ENCODE data around the gene PIP5KL1. TPM values are rescaled to one million over a fixed set of nuclear protein-coding genes. Genes with fewer than 3 reads are reported as not detected.

The PIP5KL1 gene
- total and polyA plus RNA-seq, 2 donors from 2014 or later, result 3.0 to 4.3 TPM

DNA sequence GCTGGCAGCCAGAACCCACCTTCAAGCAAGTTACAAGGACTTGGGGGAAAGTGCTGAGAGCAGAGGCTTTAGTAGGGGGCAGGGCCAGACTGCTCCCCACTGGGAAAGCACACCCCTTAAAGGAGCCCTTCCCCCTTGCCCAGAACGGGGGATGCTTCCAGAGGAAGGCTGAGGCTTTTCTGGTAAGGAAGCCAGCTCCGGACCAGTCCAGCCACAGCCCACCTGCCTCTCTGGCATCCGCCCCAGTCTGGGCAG, 11.3 kb upstream of the PIP5KL1 start:
- peaks cover 0 to 34% (median 12%) of the 10 kb centered on the region in 3 donors for H3K4me1 ChIP-seq (ENCODE audit: control insufficient read depth in 2 of 3, insufficient read depth in 2 of 3, low read depth in 1 of 3, low read length in 3 of 3)
- TF ChIP-seq, protein P1, sequence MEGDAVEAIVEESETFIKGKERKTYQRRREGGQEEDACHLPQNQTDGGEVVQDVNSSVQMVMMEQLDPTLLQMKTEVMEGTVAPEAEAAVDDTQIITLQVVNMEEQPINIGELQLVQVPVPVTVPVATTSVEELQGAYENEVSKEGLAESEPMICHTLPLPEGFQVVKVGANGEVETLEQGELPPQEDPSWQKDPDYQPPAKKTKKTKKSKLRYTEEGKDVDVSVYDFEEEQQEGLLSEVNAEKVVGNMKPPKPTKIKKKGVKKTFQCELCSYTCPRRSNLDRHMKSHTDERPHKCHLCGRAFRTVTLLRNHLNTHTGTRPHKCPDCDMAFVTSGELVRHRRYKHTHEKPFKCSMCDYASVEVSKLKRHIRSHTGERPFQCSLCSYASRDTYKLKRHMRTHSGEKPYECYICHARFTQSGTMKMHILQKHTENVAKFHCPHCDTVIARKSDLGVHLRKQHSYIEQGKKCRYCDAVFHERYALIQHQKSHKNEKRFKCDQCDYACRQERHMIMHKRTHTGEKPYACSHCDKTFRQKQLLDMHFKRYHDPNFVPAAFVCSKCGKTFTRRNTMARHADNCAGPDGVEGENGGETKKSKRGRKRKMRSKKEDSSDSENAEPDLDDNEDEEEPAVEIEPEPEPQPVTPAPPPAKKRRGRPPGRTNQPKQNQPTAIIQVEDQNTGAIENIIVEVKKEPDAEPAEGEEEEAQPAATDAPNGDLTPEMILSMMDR (IDR thresholded peaks at IDR 0.05; ENCODE audit: borderline replicate concordance, extremely low read depth, insufficient read depth), result no peak

DNA sequence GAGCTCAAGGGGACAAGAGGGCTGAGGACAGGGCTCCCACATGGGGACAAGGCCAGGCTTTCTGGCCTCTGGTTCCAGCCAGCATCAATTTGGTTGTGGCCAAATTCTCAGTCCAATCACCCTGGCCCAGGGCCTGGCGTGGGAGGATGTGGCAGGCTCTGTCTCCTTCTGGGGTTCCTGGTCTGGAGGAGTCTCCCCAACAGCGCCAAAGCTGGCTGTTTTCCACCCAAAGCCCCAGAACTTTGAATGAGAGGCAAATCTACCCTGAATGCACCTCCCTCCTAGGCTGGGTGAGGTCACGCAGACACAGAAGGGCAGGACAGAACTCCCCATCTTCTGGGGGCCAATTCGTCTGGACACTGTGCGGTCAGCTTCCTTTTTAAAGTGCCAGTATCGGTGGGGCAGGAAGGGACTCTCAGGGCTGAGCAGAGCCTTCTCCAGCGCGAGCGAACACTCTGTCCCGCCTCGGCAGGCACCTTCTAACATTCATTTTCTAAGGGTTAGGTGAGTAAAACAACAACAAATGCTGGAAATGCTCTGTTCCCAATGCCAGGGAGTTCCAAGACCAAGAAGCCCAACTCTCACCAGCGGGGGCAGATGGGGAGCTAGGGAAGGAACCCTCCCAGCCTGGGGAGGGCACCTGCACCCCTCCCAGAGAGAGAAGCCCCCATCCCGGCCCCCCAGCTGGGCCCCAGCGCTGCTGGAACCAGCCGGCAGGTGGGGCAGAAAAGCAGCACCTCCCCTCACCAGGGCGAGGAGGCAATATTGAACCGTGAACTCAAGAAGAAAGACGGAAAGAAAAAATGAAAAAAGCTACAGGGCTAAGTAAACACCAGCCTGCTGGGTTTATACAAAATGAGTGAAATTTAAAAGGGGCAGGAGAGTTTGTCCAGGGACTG, 10.7 kb upstream of the PIP5KL1 start:
- Histone ChIP-seq H3K9ac (ENCODE audit: low read length in 3 of 3) (peak overlapping the region in 1 of 3 donors; percentile 56), H3K27me3 (ENCODE audit: control insufficient read depth, insufficient read depth, low read length) (no peaks in the 10 kb centered on the region), H3K4me3 (ENCODE audit: low read length in 3 of 3) (no peak overlapping the region), H3K36me3 (ENCODE audit: control insufficient read depth in 2 of 3, insufficient read depth in 3 of 3, low read length in 3 of 3) (peaks cover 0 to 20% (median 12%) of the 10 kb centered on the region in 3 donors), H3K4me1 (ENCODE audit: control insufficient read depth in 2 of 3, insufficient read depth in 2 of 3, low read depth in 1 of 3, low read length in 3 of 3) (peaks cover 0 to 40% (median 17%) of the 10 kb centered on the region in 3 donors), H3K9me3 (ENCODE audit: control insufficient read depth in 2 of 3, insufficient read depth in 1 of 3, low read length in 3 of 3) (no peaks in the 10 kb centered on the region), H3K27ac (ENCODE audit: low read depth in 2 of 2, low read length in 2 of 2) (peak overlapping the region; percentile 77 to 87)
- FAIRE-seq, result no peak
- TF ChIP-seq, protein P1 (IDR thresholded peaks at IDR 0.05; ENCODE audit: borderline replicate concordance, extremely low read depth, insufficient read depth), result no peak
- DNase-seq, result no peak
- intact Hi-C loops (cut with DNase I), result loop anchor here (10.0 kb wide), 1 partner anchor 173 kb away; no protein-coding TSS in a partner anchor

More for the DNA sequence above, 11.3 kb upstream of the PIP5KL1 start:
- Histone ChIP-seq H3K27ac (ENCODE audit: low read depth in 2 of 2, low read length in 2 of 2) (peak overlapping the region; percentile 77 to 87), H3K36me3 (ENCODE audit: control insufficient read depth in 2 of 3, insufficient read depth in 3 of 3, low read length in 3 of 3) (peaks cover 0 to 20% (median 12%) of the 10 kb centered on the region in 3 donors), H3K27me3 (ENCODE audit: control insufficient read depth, insufficient read depth, low read length) (no peaks in the 10 kb centered on the region), H3K9me3 (ENCODE audit: control insufficient read depth in 2 of 3, insufficient read depth in 1 of 3, low read length in 3 of 3) (no peaks in the 10 kb centered on the region), H3K9ac (ENCODE audit: low read length in 3 of 3) (peak overlapping the region in 1 of 3 donors; percentile 56), H3K4me3 (ENCODE audit: low read length in 3 of 3) (no peak overlapping the region)
- no peak for FAIRE-seq
- intact Hi-C loops (cut with DNase I), result loop anchor here (2.0 to 10.0 kb wide), 2 partner anchors 93 to 173 kb away; no protein-coding TSS in a partner anchor
- DNase-seq, result no peak

DNA sequence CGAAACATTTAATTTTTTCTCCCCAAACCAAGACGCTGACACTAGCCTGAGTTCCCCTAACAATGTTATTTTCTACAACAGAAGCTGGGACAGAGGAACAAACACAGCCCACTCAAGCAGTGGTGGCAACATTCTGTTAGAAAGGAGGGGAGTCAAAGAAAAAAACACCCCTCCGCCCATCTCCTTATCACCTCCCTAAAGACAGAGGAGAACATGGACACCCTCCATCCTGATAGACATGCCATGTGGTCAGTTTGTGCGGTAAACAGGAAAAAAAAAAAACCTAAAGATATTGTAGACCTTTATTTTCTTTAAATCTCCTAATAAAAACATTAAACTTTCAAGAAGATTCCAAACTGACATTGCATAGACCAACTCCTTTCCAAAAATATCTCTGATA, 10.0 kb upstream of the PIP5KL1 start:
- H3K4me3 ChIP-seq (ENCODE audit: low read length in 3 of 3), result no peak overlapping the region
- intact Hi-C loops (cut with DNase I), result loop anchor here (10.0 kb wide), 1 partner anchor 174 kb away; no protein-coding TSS in a partner anchor

More for the DNA sequence above, 10.0 kb upstream of the PIP5KL1 start:
- no peak for DNase-seq
- Histone ChIP-seq H3K27me3 (ENCODE audit: control insufficient read depth, insufficient read depth, low read length) (no peaks in the 10 kb centered on the region), H3K4me1 (ENCODE audit: control insufficient read depth in 2 of 3, insufficient read depth in 2 of 3, low read depth in 1 of 3, low read length in 3 of 3) (peaks cover 0 to 43% (median 18%) of the 10 kb centered on the region in 3 donors), H3K9ac (ENCODE audit: low read length in 3 of 3) (no peak overlapping the region), H3K27ac (ENCODE audit: low read depth in 2 of 2, low read length in 2 of 2) (peak overlapping the region; percentile 77 to 87), H3K36me3 (ENCODE audit: control insufficient read depth in 2 of 3, insufficient read depth in 3 of 3, low read length in 3 of 3) (peaks cover 0 to 20% (median 12%) of the 10 kb centered on the region in 3 donors), H3K9me3 (ENCODE audit: control insufficient read depth in 2 of 3, insufficient read depth in 1 of 3, low read length in 3 of 3) (no peaks in the 10 kb centered on the region)
- TF ChIP-seq, protein P1 (IDR thresholded peaks at IDR 0.05; ENCODE audit: borderline replicate concordance, extremely low read depth, insufficient read depth), result no peak
- no peak for FAIRE-seq

Measured in kidney (tissue), 14 donors.